ENCODE data around the gene KLK11.

Gene KLK11

DNA sequence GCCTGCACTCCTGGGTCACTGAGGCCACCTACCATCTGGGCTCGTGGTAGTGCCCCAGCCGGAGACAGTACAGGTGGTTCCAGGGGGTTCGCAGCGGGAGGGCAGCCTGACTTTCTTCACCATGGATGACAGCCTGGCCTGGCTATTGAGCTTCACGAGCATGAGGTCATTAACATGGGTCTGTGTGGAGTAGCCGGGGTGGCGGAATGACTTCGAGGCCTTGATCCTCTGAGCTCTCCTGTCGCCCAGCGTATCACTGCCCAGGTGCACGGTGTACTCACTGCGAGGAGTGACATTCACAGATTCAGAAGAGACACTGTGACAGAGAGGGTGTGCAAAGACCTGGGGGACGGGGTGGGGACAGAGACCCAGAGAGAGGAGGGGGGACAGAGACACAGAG is 46.2 kb downstream of the KLK11 start:
- DNase-seq (ENCODE audit: low read depth): no peak
- TF ChIP-seq, protein P1, sequence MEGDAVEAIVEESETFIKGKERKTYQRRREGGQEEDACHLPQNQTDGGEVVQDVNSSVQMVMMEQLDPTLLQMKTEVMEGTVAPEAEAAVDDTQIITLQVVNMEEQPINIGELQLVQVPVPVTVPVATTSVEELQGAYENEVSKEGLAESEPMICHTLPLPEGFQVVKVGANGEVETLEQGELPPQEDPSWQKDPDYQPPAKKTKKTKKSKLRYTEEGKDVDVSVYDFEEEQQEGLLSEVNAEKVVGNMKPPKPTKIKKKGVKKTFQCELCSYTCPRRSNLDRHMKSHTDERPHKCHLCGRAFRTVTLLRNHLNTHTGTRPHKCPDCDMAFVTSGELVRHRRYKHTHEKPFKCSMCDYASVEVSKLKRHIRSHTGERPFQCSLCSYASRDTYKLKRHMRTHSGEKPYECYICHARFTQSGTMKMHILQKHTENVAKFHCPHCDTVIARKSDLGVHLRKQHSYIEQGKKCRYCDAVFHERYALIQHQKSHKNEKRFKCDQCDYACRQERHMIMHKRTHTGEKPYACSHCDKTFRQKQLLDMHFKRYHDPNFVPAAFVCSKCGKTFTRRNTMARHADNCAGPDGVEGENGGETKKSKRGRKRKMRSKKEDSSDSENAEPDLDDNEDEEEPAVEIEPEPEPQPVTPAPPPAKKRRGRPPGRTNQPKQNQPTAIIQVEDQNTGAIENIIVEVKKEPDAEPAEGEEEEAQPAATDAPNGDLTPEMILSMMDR (IDR thresholded peaks at IDR 0.05; ENCODE audit: control insufficient read depth, insufficient read depth, low read depth, low read length, missing control alignments): no peak
- no peak overlapping the region for H3K4me3 ChIP-seq (ENCODE audit: control insufficient read depth, low read depth, low read length)

DNA sequence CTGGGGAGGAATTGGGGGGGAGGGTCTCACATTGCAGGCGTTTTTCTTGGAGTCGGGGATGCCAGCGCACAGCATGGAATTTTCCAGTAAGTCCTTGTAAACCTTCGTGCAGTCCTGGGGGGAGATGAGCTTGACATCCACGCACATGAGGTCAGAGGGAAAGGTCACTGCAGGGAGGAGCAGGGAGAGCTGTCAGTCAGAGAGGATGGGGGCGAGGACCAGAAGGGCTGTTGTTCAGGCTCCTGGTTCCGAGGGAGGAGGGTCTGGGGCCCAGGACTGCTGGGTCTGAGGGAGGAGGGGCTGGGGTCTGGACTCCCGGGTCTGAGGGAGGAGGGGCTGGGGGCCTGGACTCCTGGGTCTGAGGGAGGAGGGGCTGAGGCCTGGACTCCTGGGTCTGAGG is 46.7 kb downstream of the KLK11 start:
- TF ChIP-seq, protein P1 (IDR thresholded peaks at IDR 0.05; ENCODE audit: control insufficient read depth, insufficient read depth, low read depth, low read length, missing control alignments): no peak
- no peak for DNase-seq (ENCODE audit: low read depth)
- no peak overlapping the region for H3K4me3 ChIP-seq (ENCODE audit: control insufficient read depth, low read depth, low read length)

DNA sequence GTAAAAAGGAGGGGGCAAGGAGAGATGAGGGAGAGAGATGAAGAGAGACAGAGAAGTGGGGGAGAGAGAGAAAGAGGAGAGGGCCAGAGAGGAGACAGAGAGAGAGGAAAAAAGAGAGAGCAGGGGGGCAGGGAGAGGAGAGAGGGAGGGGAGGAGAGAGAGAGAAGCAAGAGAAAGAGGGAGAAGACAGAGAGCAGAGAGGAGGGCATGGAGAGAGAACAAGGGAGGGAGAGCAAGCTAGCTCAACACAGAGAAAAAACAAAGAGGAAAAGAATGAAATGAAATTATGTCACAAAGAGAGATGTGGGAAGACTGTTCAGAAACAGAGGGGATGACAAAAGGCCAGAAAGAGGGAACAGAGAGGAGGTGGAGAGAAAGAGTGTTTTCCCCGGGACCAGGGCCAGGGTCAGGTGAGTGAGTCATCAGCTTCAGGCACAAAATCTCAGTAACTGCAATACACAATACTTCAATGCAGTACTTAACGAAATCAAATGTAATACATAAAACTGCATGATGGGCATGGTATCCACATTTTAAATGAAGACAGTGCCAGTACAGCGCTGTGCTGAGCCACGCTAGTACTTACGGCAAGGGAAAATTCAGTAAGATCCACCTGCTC is 47.5 kb downstream of the KLK11 start:
- TF ChIP-seq, protein P1 (IDR thresholded peaks at IDR 0.05; ENCODE audit: control insufficient read depth, insufficient read depth, low read depth, low read length, missing control alignments): no peak
- no peak for DNase-seq (ENCODE audit: low read depth)
- no peak overlapping the region for H3K4me3 ChIP-seq (ENCODE audit: control insufficient read depth, low read depth, low read length)

DNA sequence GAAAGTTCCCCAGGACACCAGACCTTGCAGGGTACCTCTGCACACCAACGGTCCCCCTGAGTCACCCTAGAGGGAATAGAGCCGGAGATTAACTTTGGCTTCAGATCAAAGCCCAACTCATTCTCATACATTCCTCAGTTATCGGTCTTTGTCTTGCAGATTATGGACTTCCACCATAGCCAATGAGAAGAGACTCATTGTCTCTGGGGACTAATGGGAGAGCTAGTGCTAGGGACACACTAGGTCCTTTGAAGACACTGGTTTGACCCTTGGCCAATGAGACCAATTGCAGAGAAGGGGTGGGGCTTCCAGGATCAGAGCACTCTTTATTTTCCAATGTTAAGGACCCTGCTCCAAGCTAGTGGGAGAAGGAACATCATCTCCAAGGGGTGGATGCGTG is 48.8 kb downstream of the KLK11 start:
- TF ChIP-seq, protein P1 (IDR thresholded peaks at IDR 0.05; ENCODE audit: control insufficient read depth, insufficient read depth, low read depth, low read length, missing control alignments): no peak
- H3K4me3 ChIP-seq (ENCODE audit: control insufficient read depth, low read depth, low read length): no peak overlapping the region
- no peak for DNase-seq (ENCODE audit: low read depth)

DNA sequence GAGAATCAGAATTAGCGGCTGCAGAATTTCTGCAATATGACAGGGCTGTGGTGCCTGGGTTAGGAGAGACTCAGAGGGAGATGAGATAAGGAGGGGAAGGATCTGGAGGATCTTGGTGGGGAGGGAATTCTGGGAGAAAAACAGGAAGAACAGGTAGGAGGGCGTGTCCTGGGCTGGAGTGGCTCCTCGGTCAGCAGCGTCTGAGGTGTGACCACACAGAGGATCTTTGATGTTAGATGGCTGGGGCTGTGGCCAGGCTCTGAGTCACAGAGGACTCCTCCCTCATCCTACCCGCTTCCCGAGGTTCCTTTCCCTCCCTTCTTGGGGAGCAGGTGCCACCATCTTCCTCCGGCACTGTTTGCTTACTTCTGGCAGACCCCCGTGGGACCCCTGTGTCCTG is 50.6 kb downstream of the KLK11 start:
- no peak overlapping the region for H3K4me3 ChIP-seq (ENCODE audit: control insufficient read depth, low read depth, low read length)
- TF ChIP-seq, protein P1 (IDR thresholded peaks at IDR 0.05; ENCODE audit: control insufficient read depth, insufficient read depth, low read depth, low read length, missing control alignments): no peak
- DNase-seq (ENCODE audit: low read depth): no peak

DNA sequence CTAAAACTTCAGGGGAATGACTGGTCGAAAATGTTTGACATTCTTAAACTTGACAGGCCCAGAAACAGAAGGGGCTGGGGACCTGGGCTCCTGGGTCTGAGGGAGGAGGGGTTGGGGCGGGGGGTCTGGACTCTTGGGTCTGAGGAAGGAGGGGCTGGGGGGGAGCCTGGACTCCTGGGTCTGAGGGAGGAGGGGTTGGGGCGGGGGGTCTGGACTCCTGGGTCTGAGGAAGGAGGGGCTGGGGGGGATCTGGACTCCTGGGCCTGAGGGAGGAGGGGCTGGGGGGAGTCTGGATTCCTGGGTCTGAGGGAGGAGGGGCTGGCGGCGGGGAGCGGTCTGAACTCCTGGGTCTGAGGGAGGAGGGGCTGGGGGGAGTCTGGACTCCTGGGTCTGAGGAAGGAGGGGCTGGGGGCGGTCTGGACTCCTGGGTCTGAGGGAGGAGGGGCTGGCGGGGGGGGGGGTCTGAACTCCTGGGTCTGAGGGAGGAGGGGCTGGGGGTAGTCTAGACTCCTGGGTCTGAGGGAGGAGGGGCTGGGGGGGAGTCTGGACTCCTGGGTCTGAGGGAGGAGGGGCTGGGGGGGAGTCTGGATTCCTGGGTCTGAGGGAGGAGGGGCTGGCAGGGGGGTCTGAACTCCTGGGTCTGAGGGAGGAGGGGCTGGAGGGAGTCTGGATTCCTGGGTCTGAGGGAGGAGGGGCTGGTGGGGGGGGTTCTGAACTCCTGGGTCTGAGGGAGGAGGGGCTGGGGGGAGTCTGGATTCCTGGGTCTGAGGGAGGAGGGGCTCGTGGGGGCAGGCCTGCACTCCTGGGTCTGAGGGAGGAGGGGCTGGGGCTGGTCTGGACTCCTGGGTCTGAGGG is 51.5 kb downstream of the KLK11 start:
- DNase-seq (ENCODE audit: low read depth): no peak
- no peak overlapping the region for H3K4me3 ChIP-seq (ENCODE audit: control insufficient read depth, low read depth, low read length)
- TF ChIP-seq, protein P1 (IDR thresholded peaks at IDR 0.05; ENCODE audit: control insufficient read depth, insufficient read depth, low read depth, low read length, missing control alignments): no peak
